ENCODE results near the gene WTIP.
"Not testable (repeated sequence)": the region's sequence is repeated elsewhere in the genome, so short reads cannot be mapped to it uniquely, and the experiment has no call there.

WTIP gene

DNA sequence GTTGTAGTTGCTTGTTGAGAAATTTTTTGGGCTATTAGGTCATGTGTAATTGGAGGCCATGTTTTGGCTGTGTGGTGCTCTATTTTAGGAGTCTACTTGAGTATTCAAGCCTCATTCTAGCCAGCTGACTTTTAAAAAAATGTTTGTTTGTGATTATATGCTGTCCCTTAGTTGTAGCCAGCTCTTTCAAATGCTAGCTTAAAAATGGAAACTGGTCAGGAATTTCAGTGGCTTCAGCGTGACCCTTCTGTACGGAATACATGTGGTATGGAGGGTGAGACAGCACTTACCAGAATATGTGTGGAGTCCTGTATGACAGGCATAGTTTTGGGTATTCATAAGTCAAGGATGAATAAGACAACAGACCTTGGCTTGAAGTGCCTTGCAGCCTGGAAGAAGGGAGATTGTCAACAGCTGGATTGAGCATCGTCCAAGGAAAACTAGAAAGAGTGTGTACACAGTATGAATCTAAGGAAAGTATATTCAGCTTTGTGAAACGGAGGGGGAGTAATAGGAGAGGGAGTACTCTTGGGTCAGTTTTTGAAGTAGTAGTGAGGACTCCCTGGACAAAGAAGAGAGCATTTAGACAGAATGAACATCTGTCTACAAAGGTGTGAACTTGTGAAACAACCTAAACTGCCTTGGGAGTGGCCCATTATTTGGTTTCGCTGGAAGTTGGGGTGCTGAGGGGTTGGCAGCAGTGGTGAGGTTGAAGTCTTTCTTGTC, 20.0 kb upstream of the WTIP start:
- no peak overlapping the region for H3K9ac ChIP-seq (ENCODE audit: low read depth, low read length)
- H3K36me3 ChIP-seq (ENCODE audit: control insufficient read depth, insufficient read depth, low read length) = peaks cover 31% of the 10 kb centered on the region
- H3K4me1 ChIP-seq (ENCODE audit: control insufficient read depth, insufficient read depth, low read length) = no peaks in the 10 kb centered on the region
- no peak overlapping the region for H3K4me3 ChIP-seq (ENCODE audit: low read depth, low read length)
- no peaks in the 10 kb centered on the region for H3K27me3 ChIP-seq (ENCODE audit: control insufficient read depth, insufficient read depth, low read length)
- no peaks in the 10 kb centered on the region for H3K9me3 ChIP-seq (ENCODE audit: control insufficient read depth, insufficient read depth, low read length)

DNA sequence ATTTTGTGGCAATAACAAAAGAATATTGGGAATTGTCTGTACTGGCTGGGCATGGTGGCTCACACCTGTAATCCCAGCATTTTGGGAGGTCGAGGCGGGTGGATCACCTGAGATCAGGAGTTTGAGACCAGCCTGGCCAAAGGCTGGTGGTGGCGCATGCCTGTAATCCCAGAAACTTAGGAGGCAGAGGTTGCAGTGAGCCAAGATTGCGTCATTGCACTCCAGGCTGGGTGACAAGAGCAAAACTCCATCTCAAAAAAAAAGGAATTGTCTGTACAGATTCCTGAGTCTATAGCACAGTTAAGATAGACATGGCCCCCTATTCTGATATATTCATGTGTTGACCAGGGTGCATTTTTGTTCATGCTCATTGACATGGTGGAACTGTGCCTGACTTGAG, 16.8 kb upstream of the WTIP start:
- not testable (repeated sequence) for H3K4me3 ChIP-seq (ENCODE audit: low read depth, low read length); H3K9ac ChIP-seq (ENCODE audit: low read depth, low read length)
- peaks cover 40% of the 10 kb centered on the region for H3K36me3 ChIP-seq (ENCODE audit: control insufficient read depth, insufficient read depth, low read length)

GRCh38 chr19:34468409-34468808, 13.1 kb upstream of the WTIP start:
- no peaks in the 10 kb centered on the region for H3K4me1 ChIP-seq (ENCODE audit: control insufficient read depth, insufficient read depth, low read length)
- no peak overlapping the region for H3K4me3 ChIP-seq (ENCODE audit: low read depth, low read length)
- H3K9ac ChIP-seq (ENCODE audit: low read depth, low read length) = no peak overlapping the region
- H3K27me3 ChIP-seq (ENCODE audit: control insufficient read depth, insufficient read depth, low read length) = no peaks in the 10 kb centered on the region
- peaks cover 38% of the 10 kb centered on the region for H3K36me3 ChIP-seq (ENCODE audit: control insufficient read depth, insufficient read depth, low read length)
- H3K9me3 ChIP-seq (ENCODE audit: control insufficient read depth, insufficient read depth, low read length) = no peaks in the 10 kb centered on the region

More for the DNA sequence above, 16.8 kb upstream of the WTIP start:
- H3K27me3 ChIP-seq (ENCODE audit: control insufficient read depth, insufficient read depth, low read length); H3K9me3 ChIP-seq (ENCODE audit: control insufficient read depth, insufficient read depth, low read length); H3K4me1 ChIP-seq (ENCODE audit: control insufficient read depth, insufficient read depth, low read length): not testable (repeated sequence)

DNA sequence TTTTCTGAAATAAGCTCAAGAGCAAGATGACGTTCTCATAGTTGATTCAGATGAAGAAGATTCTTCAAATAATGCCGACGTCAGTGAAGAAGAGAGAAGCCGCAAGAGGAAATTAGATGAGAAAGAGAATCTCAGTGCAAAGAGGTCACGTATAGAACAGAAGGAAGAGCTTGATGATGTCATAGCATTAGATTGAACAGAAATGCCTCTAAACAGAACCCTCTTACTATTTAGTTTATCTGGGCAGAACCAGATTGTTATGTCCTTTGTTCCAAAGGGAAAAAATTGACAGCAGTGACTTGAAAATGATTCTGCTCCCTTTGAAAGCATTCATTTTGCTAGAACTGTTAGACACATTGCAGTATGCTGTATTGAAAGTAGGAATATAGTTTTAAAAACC, 12.5 kb upstream of the WTIP start:
- not testable (repeated sequence) for H3K4me3 ChIP-seq (ENCODE audit: low read depth, low read length); H3K27me3 ChIP-seq (ENCODE audit: control insufficient read depth, insufficient read depth, low read length); H3K9me3 ChIP-seq (ENCODE audit: control insufficient read depth, insufficient read depth, low read length); H3K9ac ChIP-seq (ENCODE audit: low read depth, low read length); H3K4me1 ChIP-seq (ENCODE audit: control insufficient read depth, insufficient read depth, low read length)
- H3K36me3 ChIP-seq (ENCODE audit: control insufficient read depth, insufficient read depth, low read length) = peaks cover 36% of the 10 kb centered on the region

GRCh38 chr19:34471906-34472700, 9.5 kb upstream of the WTIP start:
- Histone ChIP-seq H3K4me1 (ENCODE audit: control insufficient read depth, insufficient read depth, low read length) (no peaks in the 10 kb centered on the region), H3K36me3 (ENCODE audit: control insufficient read depth, insufficient read depth, low read length) (peaks cover 23% of the 10 kb centered on the region), H3K9me3 (ENCODE audit: control insufficient read depth, insufficient read depth, low read length) (no peaks in the 10 kb centered on the region), H3K4me3 (ENCODE audit: low read depth, low read length) (no peak overlapping the region), H3K9ac (ENCODE audit: low read depth, low read length) (no peak overlapping the region), H3K27me3 (ENCODE audit: control insufficient read depth, insufficient read depth, low read length) (no peaks in the 10 kb centered on the region)

GRCh38 chr19:34474233-34474989, 7.1 kb upstream of the WTIP start:
- H3K27me3 ChIP-seq (ENCODE audit: control insufficient read depth, insufficient read depth, low read length) = peaks cover 3% of the 10 kb centered on the region
- no peak overlapping the region for H3K9ac ChIP-seq (ENCODE audit: low read depth, low read length)
- no peaks in the 10 kb centered on the region for H3K4me1 ChIP-seq (ENCODE audit: control insufficient read depth, insufficient read depth, low read length)
- no peak overlapping the region for H3K4me3 ChIP-seq (ENCODE audit: low read depth, low read length)
- peaks cover 12% of the 10 kb centered on the region for H3K36me3 ChIP-seq (ENCODE audit: control insufficient read depth, insufficient read depth, low read length)
- H3K9me3 ChIP-seq (ENCODE audit: control insufficient read depth, insufficient read depth, low read length) = no peaks in the 10 kb centered on the region

DNA sequence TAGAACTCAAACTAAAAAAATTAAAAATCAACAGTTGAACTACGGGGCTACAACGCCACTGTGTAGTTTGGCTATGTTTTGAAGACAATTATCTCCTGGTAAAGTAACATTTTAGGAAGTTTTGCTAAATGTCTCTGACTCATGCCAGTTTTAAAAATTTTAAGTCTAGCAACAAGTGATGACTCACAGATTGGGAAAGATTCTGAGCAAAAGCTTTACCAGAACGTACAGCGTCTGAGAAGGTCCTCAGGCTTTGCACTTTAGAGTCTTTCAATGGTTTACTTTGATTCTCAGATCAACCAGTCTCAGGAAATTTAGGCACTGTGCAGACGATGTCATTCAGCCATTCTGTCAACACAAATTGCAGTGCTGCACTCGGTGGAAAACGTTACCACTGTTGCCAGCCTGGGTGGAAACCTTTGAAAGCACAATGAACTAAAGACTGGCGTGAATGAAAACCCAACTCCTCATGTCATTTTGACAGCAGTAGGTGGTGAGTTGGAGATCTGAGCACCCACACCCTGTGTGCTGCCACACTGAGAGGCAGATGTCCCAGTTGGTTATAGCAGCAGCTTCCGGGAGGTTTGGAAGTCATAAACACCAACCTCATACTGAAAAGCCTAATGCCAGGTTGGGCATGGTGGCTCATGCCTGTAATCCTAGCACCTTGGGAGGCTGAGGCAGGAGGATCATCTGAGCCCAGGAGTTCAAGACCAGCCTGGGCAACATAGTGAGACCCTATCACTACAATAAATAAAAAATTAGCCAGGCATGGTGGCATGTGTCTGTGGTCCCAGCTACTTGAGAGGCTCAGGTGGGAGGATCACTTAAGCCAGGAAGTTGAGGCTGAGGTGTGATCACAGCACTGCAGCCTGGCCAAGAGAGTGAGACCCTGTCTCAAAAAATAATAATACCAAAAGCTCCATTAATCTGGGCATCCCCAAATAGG, 6.3 kb upstream of the WTIP start:
- H3K4me3 ChIP-seq (ENCODE audit: low read depth, low read length) = no peak overlapping the region
- no peaks in the 10 kb centered on the region for H3K9me3 ChIP-seq (ENCODE audit: control insufficient read depth, insufficient read depth, low read length)
- peaks cover 9% of the 10 kb centered on the region for H3K36me3 ChIP-seq (ENCODE audit: control insufficient read depth, insufficient read depth, low read length)
- peaks cover 9% of the 10 kb centered on the region for H3K27me3 ChIP-seq (ENCODE audit: control insufficient read depth, insufficient read depth, low read length)
- H3K9ac ChIP-seq (ENCODE audit: low read depth, low read length) = no peak overlapping the region
- peaks cover 4% of the 10 kb centered on the region for H3K4me1 ChIP-seq (ENCODE audit: control insufficient read depth, insufficient read depth, low read length)

DNA sequence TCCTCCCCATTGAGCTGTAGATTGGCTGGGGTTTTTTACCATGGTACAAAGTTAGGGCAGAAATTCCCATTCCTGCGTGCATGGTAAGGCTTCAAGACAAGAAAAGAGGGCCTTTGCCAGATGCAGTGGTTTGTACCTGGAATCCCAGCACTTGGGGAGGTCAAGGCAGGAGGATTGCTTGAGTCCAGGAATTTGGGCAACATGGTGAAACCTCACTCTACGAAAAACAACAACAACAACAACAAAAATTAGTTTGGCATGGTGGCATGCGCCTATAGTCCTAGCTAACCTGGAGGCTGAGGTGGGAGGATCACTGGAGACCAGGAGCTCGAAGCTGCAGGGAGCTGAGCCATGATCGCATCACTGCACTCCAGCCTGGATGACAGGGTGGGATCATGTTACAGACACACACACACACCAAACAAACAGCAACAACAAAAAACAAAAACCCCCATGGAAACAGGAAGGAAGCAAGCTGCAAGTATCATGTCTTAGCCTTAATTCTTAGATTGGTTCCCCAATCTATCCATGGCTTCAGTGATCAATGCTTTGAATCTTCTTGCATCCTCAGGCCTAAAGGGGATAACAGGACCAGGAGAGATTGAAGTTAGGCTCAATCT, 5.5 kb upstream of the WTIP start:
- Histone ChIP-seq H3K36me3 (ENCODE audit: control insufficient read depth, insufficient read depth, low read length) (peaks cover 9% of the 10 kb centered on the region), H3K4me1 (ENCODE audit: control insufficient read depth, insufficient read depth, low read length) (peaks cover 4% of the 10 kb centered on the region), H3K9me3 (ENCODE audit: control insufficient read depth, insufficient read depth, low read length) (no peaks in the 10 kb centered on the region), H3K27me3 (ENCODE audit: control insufficient read depth, insufficient read depth, low read length) (peaks cover 15% of the 10 kb centered on the region), H3K9ac (ENCODE audit: low read depth, low read length) (no peak overlapping the region), H3K4me3 (ENCODE audit: low read depth, low read length) (no peak overlapping the region)

- H3K36me3 ChIP-seq (ENCODE audit: control insufficient read depth, insufficient read depth, low read length); H3K4me3 ChIP-seq (ENCODE audit: low read depth, low read length); H3K4me1 ChIP-seq (ENCODE audit: control insufficient read depth, insufficient read depth, low read length); H3K9me3 ChIP-seq (ENCODE audit: control insufficient read depth, insufficient read depth, low read length); H3K9ac ChIP-seq (ENCODE audit: low read depth, low read length): not testable (repeated sequence)
- peaks cover 25% of the 10 kb centered on the region for H3K27me3 ChIP-seq (ENCODE audit: control insufficient read depth, insufficient read depth, low read length)
Measured at GRCh38 chr19:34478496-34478895, 3.1 kb upstream of the WTIP start.

DNA sequence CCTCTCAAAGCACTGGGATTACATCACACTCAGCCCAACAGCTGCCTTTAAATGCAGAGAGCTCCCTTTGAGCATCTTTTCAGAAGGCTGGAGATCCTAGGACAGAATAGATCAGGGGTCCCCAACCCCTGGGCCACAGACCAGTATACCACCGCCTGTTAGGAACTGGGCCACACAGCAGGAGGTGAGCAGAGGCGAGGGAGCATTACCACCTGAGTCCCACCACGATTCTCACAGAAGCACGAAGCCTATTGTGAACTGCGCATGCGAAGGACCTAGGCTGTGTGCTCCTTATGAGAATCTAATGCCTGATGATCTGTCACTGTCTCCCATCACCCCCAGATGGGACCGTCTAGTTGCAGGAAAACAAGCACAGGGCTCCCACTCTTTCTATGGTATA, 2.2 kb upstream of the WTIP start:
- Histone ChIP-seq H3K4me3 (ENCODE audit: low read depth, low read length) (no peak overlapping the region), H3K9me3 (ENCODE audit: control insufficient read depth, insufficient read depth, low read length) (no peaks in the 10 kb centered on the region), H3K9ac (ENCODE audit: low read depth, low read length) (no peak overlapping the region), H3K4me1 (ENCODE audit: control insufficient read depth, insufficient read depth, low read length) (peaks cover 4% of the 10 kb centered on the region), H3K36me3 (ENCODE audit: control insufficient read depth, insufficient read depth, low read length) (no peaks in the 10 kb centered on the region), H3K27me3 (ENCODE audit: control insufficient read depth, insufficient read depth, low read length) (peaks cover 27% of the 10 kb centered on the region)

- Histone ChIP-seq H3K36me3 (ENCODE audit: control insufficient read depth, insufficient read depth, low read length) (no peaks in the 10 kb centered on the region), H3K9me3 (ENCODE audit: control insufficient read depth, insufficient read depth, low read length) (no peaks in the 10 kb centered on the region), H3K9ac (ENCODE audit: low read depth, low read length) (no peak overlapping the region), H3K4me3 (ENCODE audit: low read depth, low read length) (peak overlapping the region; percentile 62), H3K27me3 (ENCODE audit: control insufficient read depth, insufficient read depth, low read length) (peaks cover 27% of the 10 kb centered on the region), H3K4me1 (ENCODE audit: control insufficient read depth, insufficient read depth, low read length) (peaks cover 4% of the 10 kb centered on the region)
Measured at GRCh38 chr19:34480491-34480890, 1.1 kb upstream of the WTIP start.

Data from iPS-15b (cell line).